CD4-positive, alpha-beta T cell treated with Interleukin-6 for 4 hours (primary cell): Measurements from ENCODE around the gene DSCAML1.

Experiments
- DNase-seq: peaks from one replicate; pipeline ENCODE4 v3.0.0-alpha.2; 2020; ENCODE audit warnings: mixed read lengths

DSCAML1 gene

GRCh38 chr11:117654281-117655255 lies 142.4 kb downstream of the DSCAML1 start:
- no peak for DNase-seq

- DNase-seq, result no peak
Measured at GRCh38 chr11:117652521-117652920, 144.5 kb downstream of the DSCAML1 start.

GRCh38 chr11:117649296-117650055 lies 147.5 kb downstream of the DSCAML1 start:
- no peak for DNase-seq

GRCh38 chr11:117647872-117648271 lies 149.1 kb downstream of the DSCAML1 start:
- DNase-seq, result no peak

GRCh38 chr11:117647207-117647606 lies 149.8 kb downstream of the DSCAML1 start:
- DNase-seq, result no peak

GRCh38 chr11:117646411-117646810 lies 150.6 kb downstream of the DSCAML1 start:
- DNase-seq, result no peak

GRCh38 chr11:117644403-117645155 lies 152.4 kb downstream of the DSCAML1 start:
- no peak for DNase-seq

- no peak for DNase-seq
Measured at GRCh38 chr11:117643606-117644300, 153.3 kb downstream of the DSCAML1 start.

GRCh38 chr11:117642835-117643234 lies 154.2 kb downstream of the DSCAML1 start:
- DNase-seq, result no peak

GRCh38 chr11:117642396-117642795 lies 154.6 kb downstream of the DSCAML1 start:
- no peak for DNase-seq

GRCh38 chr11:117641008-117641915 lies 155.8 kb downstream of the DSCAML1 start:
- no peak for DNase-seq

- no peak for DNase-seq
Measured at GRCh38 chr11:117640041-117640440, 157.0 kb downstream of the DSCAML1 start.

- DNase-seq, result no peak
Measured at GRCh38 chr11:117639601-117640000, 157.4 kb downstream of the DSCAML1 start.

GRCh38 chr11:117638911-117639543 lies 158.0 kb downstream of the DSCAML1 start:
- DNase-seq, result no peak

GRCh38 chr11:117634756-117635603 lies 162.0 kb downstream of the DSCAML1 start:
- no peak for DNase-seq

GRCh38 chr11:117633976-117634755 lies 162.8 kb downstream of the DSCAML1 start:
- DNase-seq, result no peak

- DNase-seq, result no peak
Measured at GRCh38 chr11:117633186-117633754, 163.7 kb downstream of the DSCAML1 start.

- no peak for DNase-seq
Measured at GRCh38 chr11:117632306-117632705, 164.7 kb downstream of the DSCAML1 start.
